SK-N-SH treated with all-trans-retinoic acid at 6 μM for 48 hours (cell line): ENCODE results near the gene MAP3K12.

Experiments
- CREB5 ChIP-seq: fragments of 250-450 bp; sonication (Bioruptor Pico); IDR thresholded peaks from 2 replicates; pipeline ENCODE4 v1.5.1; 2020; ENCODE audit warnings: low read depth, mild to moderate bottlenecking, moderate library complexity
- ESRRG ChIP-seq: fragments of 250-450 bp; sonication (Bioruptor Pico); IDR thresholded peaks from 2 replicates; pipeline ENCODE4 v1.6.1; 2021; ENCODE audit warnings: mild to moderate bottlenecking
- ISL1 ChIP-seq: fragments of 250-450 bp; sonication (Bioruptor Pico); IDR thresholded peaks from 2 replicates; pipeline ENCODE4 v2.1.2; 2022; ENCODE audit warnings: mild to moderate bottlenecking, moderate library complexity
- PPARA ChIP-seq: fragments of 250-450 bp; sonication (Bioruptor Pico); IDR thresholded peaks from 2 replicates; pipeline ENCODE4 v1.5.0; 2020; ENCODE audit warnings: mild to moderate bottlenecking, borderline replicate concordance
- RARB ChIP-seq: fragments of 250-450 bp; sonication (Bioruptor Pico); IDR thresholded peaks from 2 replicates; pipeline ENCODE4 v1.8.0; 2021; ENCODE audit warnings: mild to moderate bottlenecking, moderate library complexity
- TOX ChIP-seq: fragments of 250-450 bp; sonication (Bioruptor Pico); IDR thresholded peaks from 2 replicates; pipeline ENCODE4 v1.8.0; 2021; ENCODE audit warnings: mild to moderate bottlenecking, moderate library complexity, borderline replicate concordance
- TSHZ2 ChIP-seq: fragments of 250-450 bp; sonication (Bioruptor Pico); IDR thresholded peaks from 2 replicates; pipeline ENCODE4 v1.5.0; 2020; ENCODE audit warnings: mild to moderate bottlenecking, moderate library complexity
- ZFP3 ChIP-seq: fragments of 250-450 bp; sonication (Bioruptor Pico); IDR thresholded peaks from 2 replicates; pipeline ENCODE4 v1.5.0; 2020; ENCODE audit warnings: mild to moderate bottlenecking, moderate library complexity

- TF ChIP-seq RARB (CRISPR knock-in tag) (no peak), CREB5 (no peak), PPARA (no peak), ISL1 (CRISPR knock-in tag) (no peak), TSHZ2 (no peak), ZFP3 (CRISPR knock-in tag) (no peak), ESRRG (CRISPR knock-in tag) (no peak), TOX (CRISPR knock-in tag) (no peak)
Measured at GRCh38 chr12:53459097-53459496, 40.2 kb downstream of the MAP3K12 start.
